ENCODE measurements around the gene NADSYN1. TPM values are rescaled to one million over a fixed set of nuclear protein-coding genes. Genes with fewer than 3 reads are reported as not detected.

NADSYN1 gene
- total RNA-seq, 2 donors from 2014 or later = 56.6 to 80.2 TPM

- no peak for TF ChIP-seq POLR2A (IDR thresholded peaks at IDR 0.05)
- TF ChIP-seq CTCF (IDR thresholded peaks at IDR 0.05) = no peak
- TF ChIP-seq POLR2AphosphoS5 (IDR thresholded peaks at IDR 0.05) = no peak
- Histone ChIP-seq H3K4me3 (no peak overlapping the region), H3K27ac (no peak overlapping the region), H3K4me1 (replicated peaks) (no peaks in the 10 kb centered on the region), H3K36me3 (peaks cover 0 to 1% of the 10 kb centered on the region in 2 donors), H3K9me3 (no peaks in the 10 kb centered on the region), H3K27me3 (replicated peaks; ENCODE audit: insufficient read depth) (no peaks in the 10 kb centered on the region)
- WGBS = 89% methylated on average over 4 of the region's 4 CpGs
- intact Hi-C loops (cut with DNase I) = no loop called here
- DNase-seq (ENCODE audit: low spot score) = no peak
Measured at GRCh38 chr11:71465054-71465453, 12.1 kb downstream of the NADSYN1 start.

- Histone ChIP-seq H3K4me1 (replicated peaks) (no peaks in the 10 kb centered on the region), H3K36me3 (no peaks in the 10 kb centered on the region), H3K9me3 (no peaks in the 10 kb centered on the region), H3K27ac (no peak overlapping the region), H3K27me3 (replicated peaks; ENCODE audit: insufficient read depth) (no peaks in the 10 kb centered on the region), H3K4me3 (no peak overlapping the region)
- no peak for TF ChIP-seq POLR2A (IDR thresholded peaks at IDR 0.05)
- no peak for TF ChIP-seq CTCF (IDR thresholded peaks at IDR 0.05)
- TF ChIP-seq POLR2AphosphoS5 (IDR thresholded peaks at IDR 0.05) = no peak
- WGBS = 77% methylated on average over 9 of the region's 9 CpGs
- intact Hi-C loops (cut with DNase I) = no loop called here
- no peak for DNase-seq (ENCODE audit: low spot score)
Measured at GRCh38 chr11:71466358-71466757, 13.4 kb downstream of the NADSYN1 start.

- H3K27ac ChIP-seq = no peak overlapping the region
- no peak overlapping the region for H3K4me3 ChIP-seq
- H3K4me1 ChIP-seq (replicated peaks) = no peaks in the 10 kb centered on the region
- no peak for DNase-seq (ENCODE audit: low spot score)
- H3K9me3 ChIP-seq = no peaks in the 10 kb centered on the region
- H3K36me3 ChIP-seq = no peaks in the 10 kb centered on the region
- intact Hi-C loops (cut with DNase I) = no loop called here
- TF ChIP-seq POLR2A (IDR thresholded peaks at IDR 0.05) (no peak), CTCF (IDR thresholded peaks at IDR 0.05) (no peak), POLR2AphosphoS5 (IDR thresholded peaks at IDR 0.05) (no peak)
- no peaks in the 10 kb centered on the region for H3K27me3 ChIP-seq (replicated peaks; ENCODE audit: insufficient read depth)
- WGBS = 95% methylated on average over 6 of the region's 6 CpGs
Measured at GRCh38 chr11:71467164-71467563, 14.2 kb downstream of the NADSYN1 start.

- H3K9me3 ChIP-seq = no peaks in the 10 kb centered on the region
- H3K36me3 ChIP-seq = peaks cover 0 to 13% of the 10 kb centered on the region in 2 donors
- no peak for TF ChIP-seq POLR2A (IDR thresholded peaks at IDR 0.05)
- no peak overlapping the region for H3K27ac ChIP-seq
- no peak for DNase-seq (ENCODE audit: low spot score)
- intact Hi-C loops (cut with DNase I) = no loop called here
- no peak overlapping the region for H3K4me3 ChIP-seq
- no peaks in the 10 kb centered on the region for H3K4me1 ChIP-seq (replicated peaks)
- WGBS = 52% methylated on average over 6 of the region's 6 CpGs
- no peaks in the 10 kb centered on the region for H3K27me3 ChIP-seq (replicated peaks; ENCODE audit: insufficient read depth)
Measured at GRCh38 chr11:71470946-71471345, 17.9 kb downstream of the NADSYN1 start.

- 86% methylated on average over 10 of the region's 10 CpGs for WGBS
- Histone ChIP-seq H3K4me3 (no peak overlapping the region), H3K27ac (no peak overlapping the region), H3K9me3 (no peaks in the 10 kb centered on the region), H3K36me3 (peaks cover 0 to 13% of the 10 kb centered on the region in 2 donors), H3K27me3 (replicated peaks; ENCODE audit: insufficient read depth) (no peaks in the 10 kb centered on the region), H3K4me1 (replicated peaks) (no peaks in the 10 kb centered on the region)
- DNase-seq (ENCODE audit: low spot score) = no peak
- intact Hi-C loops (cut with DNase I) = no loop called here
- TF ChIP-seq POLR2A (IDR thresholded peaks at IDR 0.05) (no peak), POLR2AphosphoS5 (IDR thresholded peaks at IDR 0.05) (no peak), CTCF (IDR thresholded peaks at IDR 0.05) (no peak)
Measured at GRCh38 chr11:71472357-71472885, 19.4 kb downstream of the NADSYN1 start.
